ENCODE data around the gene MPRIP.

The MPRIP gene

GRCh38 chr17:17153709-17154108 is 111.5 kb downstream of the MPRIP start:
- ATAC-seq: no peak
- TF ChIP-seq PATZ1 (CRISPR knock-in tag; IDR thresholded peaks at IDR 0.05; ENCODE audit: borderline replicate concordance): no peak
- TF ChIP-seq GLIS3 (CRISPR knock-in tag; IDR thresholded peaks at IDR 0.05): no peak
- no peak for TF ChIP-seq ESRRG (CRISPR knock-in tag; IDR thresholded peaks at IDR 0.05)
- no peak for TF ChIP-seq CREB5 (CRISPR knock-in tag; IDR thresholded peaks at IDR 0.05; ENCODE audit: low read depth)

- no peak for ATAC-seq
- TF ChIP-seq ARNTL (CRISPR knock-in tag; IDR thresholded peaks at IDR 0.05; ENCODE audit: borderline replicate concordance, low read depth) (no peak), ZNF565 (CRISPR knock-in tag; conservative IDR thresholded peaks at IDR 0.05; ENCODE audit: low read depth) (no peak), SNAI2 (CRISPR knock-in tag; IDR thresholded peaks at IDR 0.05) (no peak), RARB (CRISPR knock-in tag; IDR thresholded peaks at IDR 0.05) (no peak)
Measured at GRCh38 chr17:17154556-17154955, 112.3 kb downstream of the MPRIP start.

GRCh38 chr17:17154981-17155380 is 112.7 kb downstream of the MPRIP start:
- no peak for TF ChIP-seq ZC3H10 (CRISPR knock-in tag; IDR thresholded peaks at IDR 0.05)
- no peak for TF ChIP-seq SNAI2 (CRISPR knock-in tag; IDR thresholded peaks at IDR 0.05)
- no peak for TF ChIP-seq GLIS3 (CRISPR knock-in tag; IDR thresholded peaks at IDR 0.05)
- TF ChIP-seq BACH2 (CRISPR knock-in tag; IDR thresholded peaks at IDR 0.05; ENCODE audit: borderline replicate concordance): no peak
- no peak for TF ChIP-seq CSRNP3 (CRISPR knock-in tag; IDR thresholded peaks at IDR 0.05)
- no peak for TF ChIP-seq ESRRG (CRISPR knock-in tag; IDR thresholded peaks at IDR 0.05)
- no peak for TF ChIP-seq ZNF8 (CRISPR knock-in tag; IDR thresholded peaks at IDR 0.05)
- no peak for TF ChIP-seq ZFP3 (CRISPR knock-in tag; IDR thresholded peaks at IDR 0.05)
- no peak for TF ChIP-seq TCF4 (CRISPR knock-in tag; IDR thresholded peaks at IDR 0.05; ENCODE audit: borderline replicate concordance)
- TF ChIP-seq ZFP30 (CRISPR knock-in tag; IDR thresholded peaks at IDR 0.05): no peak
- TF ChIP-seq ZNF565 (CRISPR knock-in tag; conservative IDR thresholded peaks at IDR 0.05; ENCODE audit: low read depth): no peak
- TF ChIP-seq PATZ1 (CRISPR knock-in tag; IDR thresholded peaks at IDR 0.05; ENCODE audit: borderline replicate concordance): no peak
- no peak for TF ChIP-seq ZNF70 (CRISPR knock-in tag; IDR thresholded peaks at IDR 0.05)
- TF ChIP-seq CREB5 (CRISPR knock-in tag; IDR thresholded peaks at IDR 0.05; ENCODE audit: low read depth): no peak
- no peak for TF ChIP-seq ARNTL (CRISPR knock-in tag; IDR thresholded peaks at IDR 0.05; ENCODE audit: borderline replicate concordance, low read depth)
- TF ChIP-seq CSDC2 (CRISPR knock-in tag; IDR thresholded peaks at IDR 0.05): no peak
- TF ChIP-seq ISL1 (CRISPR knock-in tag; IDR thresholded peaks at IDR 0.05): no peak
- no peak for TF ChIP-seq TOX (CRISPR knock-in tag; IDR thresholded peaks at IDR 0.05; ENCODE audit: borderline replicate concordance)
- TF ChIP-seq OSR1 (CRISPR knock-in tag; IDR thresholded peaks at IDR 0.05): no peak
- TF ChIP-seq RARB (CRISPR knock-in tag; IDR thresholded peaks at IDR 0.05): no peak
- ATAC-seq: no peak

GRCh38 chr17:17155568-17155967 is 113.3 kb downstream of the MPRIP start:
- TF ChIP-seq ISL1 (CRISPR knock-in tag; IDR thresholded peaks at IDR 0.05) (no peak), ZNF8 (CRISPR knock-in tag; IDR thresholded peaks at IDR 0.05) (no peak)
- ATAC-seq: no peak

Data from SK-N-SH treated with all-trans-retinoic acid at 6 μM for 48 hours (cell line).